Measurements from ENCODE around the gene SP7.

DNA sequence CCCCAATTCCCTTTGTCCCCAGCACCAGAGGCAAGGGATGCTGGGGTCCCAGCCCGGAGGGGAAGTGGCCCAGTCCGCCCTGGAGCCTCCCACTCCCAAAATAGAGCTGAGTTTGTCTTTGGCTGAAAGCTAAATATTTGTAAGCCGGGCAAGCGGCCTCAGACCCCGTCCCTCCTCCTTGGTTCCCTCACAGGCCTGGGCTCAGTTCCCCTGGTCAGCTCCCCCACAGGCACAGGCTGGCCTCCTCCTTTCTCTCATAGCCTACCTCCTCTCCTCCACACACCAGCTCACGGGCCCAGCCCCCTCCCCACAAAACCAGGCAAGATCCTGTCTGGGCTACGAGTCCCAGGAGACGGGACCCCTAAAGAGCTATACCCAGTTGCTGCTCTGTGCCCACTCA is 1.3 kb downstream of the SP7 start:
- TF ChIP-seq, protein P1, sequence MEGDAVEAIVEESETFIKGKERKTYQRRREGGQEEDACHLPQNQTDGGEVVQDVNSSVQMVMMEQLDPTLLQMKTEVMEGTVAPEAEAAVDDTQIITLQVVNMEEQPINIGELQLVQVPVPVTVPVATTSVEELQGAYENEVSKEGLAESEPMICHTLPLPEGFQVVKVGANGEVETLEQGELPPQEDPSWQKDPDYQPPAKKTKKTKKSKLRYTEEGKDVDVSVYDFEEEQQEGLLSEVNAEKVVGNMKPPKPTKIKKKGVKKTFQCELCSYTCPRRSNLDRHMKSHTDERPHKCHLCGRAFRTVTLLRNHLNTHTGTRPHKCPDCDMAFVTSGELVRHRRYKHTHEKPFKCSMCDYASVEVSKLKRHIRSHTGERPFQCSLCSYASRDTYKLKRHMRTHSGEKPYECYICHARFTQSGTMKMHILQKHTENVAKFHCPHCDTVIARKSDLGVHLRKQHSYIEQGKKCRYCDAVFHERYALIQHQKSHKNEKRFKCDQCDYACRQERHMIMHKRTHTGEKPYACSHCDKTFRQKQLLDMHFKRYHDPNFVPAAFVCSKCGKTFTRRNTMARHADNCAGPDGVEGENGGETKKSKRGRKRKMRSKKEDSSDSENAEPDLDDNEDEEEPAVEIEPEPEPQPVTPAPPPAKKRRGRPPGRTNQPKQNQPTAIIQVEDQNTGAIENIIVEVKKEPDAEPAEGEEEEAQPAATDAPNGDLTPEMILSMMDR (IDR thresholded peaks at IDR 0.05), result no peak
- TF ChIP-seq, protein P2, sequence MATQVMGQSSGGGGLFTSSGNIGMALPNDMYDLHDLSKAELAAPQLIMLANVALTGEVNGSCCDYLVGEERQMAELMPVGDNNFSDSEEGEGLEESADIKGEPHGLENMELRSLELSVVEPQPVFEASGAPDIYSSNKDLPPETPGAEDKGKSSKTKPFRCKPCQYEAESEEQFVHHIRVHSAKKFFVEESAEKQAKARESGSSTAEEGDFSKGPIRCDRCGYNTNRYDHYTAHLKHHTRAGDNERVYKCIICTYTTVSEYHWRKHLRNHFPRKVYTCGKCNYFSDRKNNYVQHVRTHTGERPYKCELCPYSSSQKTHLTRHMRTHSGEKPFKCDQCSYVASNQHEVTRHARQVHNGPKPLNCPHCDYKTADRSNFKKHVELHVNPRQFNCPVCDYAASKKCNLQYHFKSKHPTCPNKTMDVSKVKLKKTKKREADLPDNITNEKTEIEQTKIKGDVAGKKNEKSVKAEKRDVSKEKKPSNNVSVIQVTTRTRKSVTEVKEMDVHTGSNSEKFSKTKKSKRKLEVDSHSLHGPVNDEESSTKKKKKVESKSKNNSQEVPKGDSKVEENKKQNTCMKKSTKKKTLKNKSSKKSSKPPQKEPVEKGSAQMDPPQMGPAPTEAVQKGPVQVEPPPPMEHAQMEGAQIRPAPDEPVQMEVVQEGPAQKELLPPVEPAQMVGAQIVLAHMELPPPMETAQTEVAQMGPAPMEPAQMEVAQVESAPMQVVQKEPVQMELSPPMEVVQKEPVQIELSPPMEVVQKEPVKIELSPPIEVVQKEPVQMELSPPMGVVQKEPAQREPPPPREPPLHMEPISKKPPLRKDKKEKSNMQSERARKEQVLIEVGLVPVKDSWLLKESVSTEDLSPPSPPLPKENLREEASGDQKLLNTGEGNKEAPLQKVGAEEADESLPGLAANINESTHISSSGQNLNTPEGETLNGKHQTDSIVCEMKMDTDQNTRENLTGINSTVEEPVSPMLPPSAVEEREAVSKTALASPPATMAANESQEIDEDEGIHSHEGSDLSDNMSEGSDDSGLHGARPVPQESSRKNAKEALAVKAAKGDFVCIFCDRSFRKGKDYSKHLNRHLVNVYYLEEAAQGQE (IDR thresholded peaks at IDR 0.05; ENCODE audit: insufficient read depth in 1 of 2, low read depth in 2 of 2, low read length in 1 of 2), result no peak
- TF ChIP-seq POLR2AphosphoS5 (IDR thresholded peaks at IDR 0.05; ENCODE audit: low read depth, low read length) (no peak), SIN3A (IDR thresholded peaks at IDR 0.05; ENCODE audit: borderline replicate concordance, insufficient read depth, low read depth, low read length) (no peak)

Measured in Panc1 (cell line).